ENCODE measurements around the gene ST3GAL3.
A peak's percentile ranks its signal among the peaks of the same experiment; 100 is the strongest.

GRCh38 chr1:43930168-43930948 lies 223.0 kb downstream of the ST3GAL3 start:
- TF ChIP-seq CTCF (IDR thresholded peaks at IDR 0.05; ENCODE audit: borderline replicate concordance, extremely low read depth, low read length, poor library complexity, severe bottlenecking) = peak; percentile 61
- no peak for TF ChIP-seq EZH2 (IDR thresholded peaks at IDR 0.05; ENCODE audit: borderline replicate concordance, low read depth, low read length, severe bottlenecking)

Measured in DND-41 (cell line).